Right atrium auricular region (tissue), 2 donors: ENCODE data around the gene KIF3C. TPM values are rescaled to one million over a fixed set of nuclear protein-coding genes. Genes with fewer than 3 reads are reported as not detected.
"Not testable (repeated sequence)": the region's sequence is repeated elsewhere in the genome, so short reads cannot be mapped to it uniquely, and the experiment has no call there.

Source experiments
- DNase-seq: peaks from one replicate; pipeline ENCODE4 v3.0.0-alpha.2; 2019; ENCODE audit warnings: low spot score
- H3K27ac ChIP-seq, 2 donors: fragments of 200-600 bp; sonication (generic); 1 replicate in 1 of 2; 2 replicates in 1 of 2; pipeline ENCODE4 v1.5.1; 2016 to 2019
- H3K27me3 ChIP-seq, 2 donors: fragments of 200-600 bp; sonication (generic); one replicate each; pipeline versions ENCODE4 v1.5.1 to v1.6.0; 2017 to 2019
- H3K36me3 ChIP-seq: fragments of 200-600 bp; sonication (generic); one replicate; pipeline ENCODE4 v1.5.1; 2016
- H3K4me1 ChIP-seq, 2 donors: fragments of 200-600 bp; sonication (generic); one replicate each; pipeline versions ENCODE4 v1.5.1 to v1.6.0; 2017 to 2019
- H3K4me3 ChIP-seq, 2 donors: fragments of 200-600 bp; sonication (generic); 1 replicate in 1 of 2; 2 replicates in 1 of 2; pipeline ENCODE4 v1.5.1; 2017 to 2019; ENCODE audit warnings: mild to moderate bottlenecking in 1 of 2, moderate library complexity in 1 of 2
- H3K9me3 ChIP-seq, 2 donors: fragments of 200-600 bp; sonication (generic); one replicate each; pipeline ENCODE4 v1.5.1; 2019
- total RNA-seq, 2 donors: library from RNA; depleted of rRNA; stranded (reverse); fragments of >200 nt; gene quantifications; one replicate each; pipeline ENCODE4 v1.1.0, GENCODE V29; 2016
- TF ChIP-seq, protein P1 (sequence below), 2 donors: fragments of 200-600 bp; sonication (generic); IDR thresholded peaks; one replicate each; pipeline ENCODE4 v1.5.1; 2019; ENCODE audit warnings: antibody characterized with exemption in 2 of 2

Gene KIF3C
- total RNA-seq, 2 donors from 2014 or later = 3.3 to 3.5 TPM

GRCh38 chr2:26001743-26002351, 19.6 kb upstream of the KIF3C start:
- H3K9me3 ChIP-seq = no peaks in the 10 kb centered on the region
- TF ChIP-seq, protein P1, sequence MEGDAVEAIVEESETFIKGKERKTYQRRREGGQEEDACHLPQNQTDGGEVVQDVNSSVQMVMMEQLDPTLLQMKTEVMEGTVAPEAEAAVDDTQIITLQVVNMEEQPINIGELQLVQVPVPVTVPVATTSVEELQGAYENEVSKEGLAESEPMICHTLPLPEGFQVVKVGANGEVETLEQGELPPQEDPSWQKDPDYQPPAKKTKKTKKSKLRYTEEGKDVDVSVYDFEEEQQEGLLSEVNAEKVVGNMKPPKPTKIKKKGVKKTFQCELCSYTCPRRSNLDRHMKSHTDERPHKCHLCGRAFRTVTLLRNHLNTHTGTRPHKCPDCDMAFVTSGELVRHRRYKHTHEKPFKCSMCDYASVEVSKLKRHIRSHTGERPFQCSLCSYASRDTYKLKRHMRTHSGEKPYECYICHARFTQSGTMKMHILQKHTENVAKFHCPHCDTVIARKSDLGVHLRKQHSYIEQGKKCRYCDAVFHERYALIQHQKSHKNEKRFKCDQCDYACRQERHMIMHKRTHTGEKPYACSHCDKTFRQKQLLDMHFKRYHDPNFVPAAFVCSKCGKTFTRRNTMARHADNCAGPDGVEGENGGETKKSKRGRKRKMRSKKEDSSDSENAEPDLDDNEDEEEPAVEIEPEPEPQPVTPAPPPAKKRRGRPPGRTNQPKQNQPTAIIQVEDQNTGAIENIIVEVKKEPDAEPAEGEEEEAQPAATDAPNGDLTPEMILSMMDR (IDR thresholded peaks at IDR 0.05) = no peak
- no peaks in the 10 kb centered on the region for H3K36me3 ChIP-seq
- peak; percentile 66 for DNase-seq
- H3K27ac ChIP-seq = peak overlapping the region; percentile 58 to 60
- no peak overlapping the region for H3K4me3 ChIP-seq
- H3K27me3 ChIP-seq = no peaks in the 10 kb centered on the region
- H3K4me1 ChIP-seq = peaks cover 0 to 26% of the 10 kb centered on the region in 2 donors

GRCh38 chr2:26000561-26001082, 18.3 kb upstream of the KIF3C start:
- Histone ChIP-seq H3K36me3 (no peaks in the 10 kb centered on the region), H3K4me3 (no peak overlapping the region), H3K9me3 (no peaks in the 10 kb centered on the region), H3K4me1 (peaks cover 0 to 26% of the 10 kb centered on the region in 2 donors), H3K27ac (no peak overlapping the region), H3K27me3 (no peaks in the 10 kb centered on the region)
- DNase-seq = no peak
- TF ChIP-seq, protein P1 (IDR thresholded peaks at IDR 0.05) = no peak

- H3K4me3 ChIP-seq, DNase-seq, H3K27ac ChIP-seq, H3K27me3 ChIP-seq, H3K9me3 ChIP-seq, H3K36me3 ChIP-seq: not testable (repeated sequence)
- peaks cover 0 to 26% of the 10 kb centered on the region in 2 donors for H3K4me1 ChIP-seq
Observed at GRCh38 chr2:25999406-25999805, 17.1 kb upstream of the KIF3C start.

DNA sequence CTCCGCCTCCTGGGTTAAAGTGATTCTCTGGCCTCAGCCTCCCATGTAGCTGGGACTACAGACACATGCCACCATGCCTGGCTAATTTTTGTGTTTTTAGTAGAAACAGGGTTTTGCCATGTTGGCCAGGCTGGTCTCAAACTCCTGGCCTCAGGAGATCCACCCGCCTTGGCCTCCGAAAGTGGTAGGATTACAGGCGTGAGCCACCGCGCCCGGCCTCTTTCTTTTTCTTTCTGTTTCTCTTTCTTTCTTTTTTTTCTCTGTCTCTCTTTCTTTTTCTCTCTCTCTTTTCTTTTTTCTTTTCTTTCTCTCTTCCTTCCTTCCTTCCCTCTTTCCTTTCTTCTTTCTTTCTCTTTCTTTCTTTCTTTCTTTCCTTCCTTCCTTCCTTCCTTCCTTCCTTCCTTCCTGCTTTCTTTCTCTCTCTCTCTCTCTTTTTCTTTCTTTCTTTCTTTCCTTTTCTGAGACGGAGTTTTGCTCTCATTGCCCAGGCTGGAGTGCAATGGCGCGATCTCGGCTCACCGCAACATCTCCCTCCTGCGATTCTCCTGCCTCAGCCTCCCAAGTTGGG, 16.6 kb upstream of the KIF3C start:
- not testable (repeated sequence) for H3K27me3 ChIP-seq, H3K4me3 ChIP-seq, DNase-seq, H3K27ac ChIP-seq, H3K9me3 ChIP-seq, H3K36me3 ChIP-seq
- H3K4me1 ChIP-seq = peaks cover 0 to 26% of the 10 kb centered on the region in 2 donors

DNA sequence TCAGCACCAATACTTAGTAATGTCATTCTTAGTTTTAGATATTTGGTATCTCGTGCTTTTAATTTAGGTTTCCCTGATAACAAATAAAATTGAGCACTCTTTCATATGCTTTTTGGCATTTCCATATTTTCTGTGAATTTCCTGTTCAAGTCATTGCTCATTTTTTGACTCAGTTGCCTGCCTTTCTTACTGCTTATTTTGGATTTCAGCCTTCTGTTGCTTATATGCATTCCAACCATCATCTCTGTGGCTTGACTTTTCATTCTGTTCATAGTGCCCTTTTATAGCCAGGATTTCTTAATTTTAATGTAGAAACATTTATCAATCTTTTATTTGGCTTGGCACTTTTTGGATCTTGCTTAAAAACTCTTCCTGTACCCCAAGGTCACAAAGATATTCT, 14.5 kb upstream of the KIF3C start:
- TF ChIP-seq, protein P1 (IDR thresholded peaks at IDR 0.05) = no peak
- Histone ChIP-seq H3K27me3 (no peaks in the 10 kb centered on the region), H3K4me3 (no peak overlapping the region), H3K4me1 (peaks cover 0 to 19% of the 10 kb centered on the region in 2 donors), H3K9me3 (no peaks in the 10 kb centered on the region), H3K27ac (no peak overlapping the region), H3K36me3 (no peaks in the 10 kb centered on the region)
- DNase-seq = no peak

GRCh38 chr2:25994509-25994908, 12.2 kb upstream of the KIF3C start:
- Histone ChIP-seq H3K9me3 (no peaks in the 10 kb centered on the region), H3K4me1 (peaks cover 0 to 11% of the 10 kb centered on the region in 2 donors), H3K27me3 (no peaks in the 10 kb centered on the region), H3K4me3 (no peak overlapping the region), H3K27ac (no peak overlapping the region), H3K36me3 (no peaks in the 10 kb centered on the region)
- no peak for DNase-seq
- TF ChIP-seq, protein P1 (IDR thresholded peaks at IDR 0.05) = no peak
